Activated naive CD8-positive, alpha-beta T cell treated with anti-CD3 and anti-CD28 coated beads, Interleukin-2, amount 10 ng/mL, durations not matched to agents 7 days and 5 days (primary cell): ENCODE results near the gene ATAD5. TPM values are rescaled to one million over a fixed set of nuclear protein-coding genes. Genes with fewer than 3 reads are reported as not detected.

Experiments
- ATAC-seq: fragments of 150-1000 bp; cut with Tn5 transposase; one replicate; pipeline ENCODE4 v1.10.0; 2021; ENCODE audit warnings: low read depth, moderate library complexity
- POLR2A ChIA-PET: fragments of 350-600 bp; sonication (Branson Sonifier 250); formaldehyde crosslinking; loops from one replicate; lab custom pipeline; 2021; ENCODE audit warnings: antibody characterized with exemption; lab: Charles Lee
- DNase-seq: peaks from one replicate; pipeline ENCODE4 v3.0.0; 2021
- H3K27ac Mint-ChIP-seq: one replicate; pipeline ENCODE4 v1.8.0; 2022; ENCODE audit warnings: mild to moderate bottlenecking, mixed read lengths
- H3K27me3 Mint-ChIP-seq: one replicate; pipeline ENCODE4 v1.8.0; 2022; ENCODE audit warnings: mild to moderate bottlenecking, moderate library complexity, mixed read lengths
- H3K36me3 Mint-ChIP-seq: one replicate; pipeline ENCODE4 v1.8.0; 2021; ENCODE audit warnings: mild to moderate bottlenecking, mixed read lengths
- H3K4me1 Mint-ChIP-seq: one replicate; pipeline ENCODE4 v1.8.0; 2021; ENCODE audit warnings: mixed read lengths
- H3K4me3 Mint-ChIP-seq: one replicate; pipeline ENCODE4 v1.8.0; 2022; ENCODE audit warnings: mild to moderate bottlenecking, moderate library complexity, mixed read lengths
- H3K9me3 Mint-ChIP-seq: one replicate; pipeline ENCODE4 v1.8.0; 2021; ENCODE audit warnings: mixed read lengths
- total RNA-seq, 2 experiments: library from RNA; stranded (reverse); gene quantifications; one replicate each; pipeline ENCODE4 v1.2.3, GENCODE V29; 2021

ATAD5 gene
- total RNA-seq, 2 experiments from 2014 or later: 25.8 to 29.7 TPM

DNA sequence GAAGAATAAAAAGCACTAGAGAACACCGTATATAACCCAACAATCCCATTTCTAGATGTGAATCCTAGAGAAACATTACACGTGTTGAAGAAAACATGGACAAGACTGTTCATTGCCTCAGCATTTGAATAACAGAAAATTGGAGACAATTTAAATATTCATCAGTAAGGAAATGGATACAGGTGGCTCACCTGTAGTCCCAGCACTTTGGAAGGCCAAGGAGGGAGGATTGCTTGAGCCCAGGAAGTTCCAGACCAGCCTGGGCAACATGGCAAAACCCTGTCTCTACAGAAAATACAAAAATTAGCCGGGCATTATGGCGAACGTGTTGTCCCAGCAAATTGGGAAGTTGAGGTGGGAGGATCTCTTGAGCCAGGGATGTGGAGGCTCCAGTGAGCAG is 2.7 kb upstream of the ATAD5 start:
- no peak overlapping the region for H3K4me3 Mint-ChIP-seq
- POLR2A ChIA-PET: no interaction called here

DNA sequence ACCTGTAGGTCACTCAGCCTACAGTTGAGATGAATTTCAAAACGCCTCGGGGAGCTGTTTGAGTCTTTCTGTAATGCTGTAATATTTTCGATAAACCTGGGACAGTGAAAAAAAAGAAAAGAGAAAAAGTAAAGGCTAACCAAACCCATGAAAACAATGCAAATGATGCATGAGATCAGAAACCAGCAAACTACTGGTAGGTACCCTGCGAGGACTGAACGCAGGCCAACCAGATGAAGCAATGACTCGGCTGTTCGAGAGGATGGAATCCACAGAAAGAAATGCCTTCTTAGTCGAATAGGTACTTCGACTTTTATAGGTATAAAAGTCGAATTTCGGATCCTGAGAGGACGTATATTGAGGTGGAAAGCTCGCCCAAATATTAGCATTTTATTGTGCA is 509 bp upstream of the ATAD5 start:
- ATAC-seq (peak; percentile 46), DNase-seq (no peak)
- Mint-ChIP-seq H3K27me3 (no peaks in the 10 kb centered on the region), H3K4me1 (peaks cover 29% of the 10 kb centered on the region), H3K36me3 (peaks cover 18% of the 10 kb centered on the region), H3K27ac (peak overlapping the region; percentile 97), H3K9me3 (no peaks in the 10 kb centered on the region), H3K4me3 (peak overlapping the region; percentile 99)
- POLR2A ChIA-PET: interaction anchor here (0.6 to 1.6 kb wide), 5 partner anchors 9 to 727 kb away, joined by 3 to 19 read pairs (median 9); no protein-coding TSS in a partner anchor

More for the DNA sequence above, 2.7 kb upstream of the ATAD5 start:
- H3K36me3 Mint-ChIP-seq: peaks cover 3% of the 10 kb centered on the region
- ATAC-seq: no peak
- H3K27me3 Mint-ChIP-seq: no peaks in the 10 kb centered on the region
- DNase-seq: no peak
- peaks cover 22% of the 10 kb centered on the region for H3K4me1 Mint-ChIP-seq
- no peaks in the 10 kb centered on the region for H3K9me3 Mint-ChIP-seq
- no peak overlapping the region for H3K27ac Mint-ChIP-seq

DNA sequence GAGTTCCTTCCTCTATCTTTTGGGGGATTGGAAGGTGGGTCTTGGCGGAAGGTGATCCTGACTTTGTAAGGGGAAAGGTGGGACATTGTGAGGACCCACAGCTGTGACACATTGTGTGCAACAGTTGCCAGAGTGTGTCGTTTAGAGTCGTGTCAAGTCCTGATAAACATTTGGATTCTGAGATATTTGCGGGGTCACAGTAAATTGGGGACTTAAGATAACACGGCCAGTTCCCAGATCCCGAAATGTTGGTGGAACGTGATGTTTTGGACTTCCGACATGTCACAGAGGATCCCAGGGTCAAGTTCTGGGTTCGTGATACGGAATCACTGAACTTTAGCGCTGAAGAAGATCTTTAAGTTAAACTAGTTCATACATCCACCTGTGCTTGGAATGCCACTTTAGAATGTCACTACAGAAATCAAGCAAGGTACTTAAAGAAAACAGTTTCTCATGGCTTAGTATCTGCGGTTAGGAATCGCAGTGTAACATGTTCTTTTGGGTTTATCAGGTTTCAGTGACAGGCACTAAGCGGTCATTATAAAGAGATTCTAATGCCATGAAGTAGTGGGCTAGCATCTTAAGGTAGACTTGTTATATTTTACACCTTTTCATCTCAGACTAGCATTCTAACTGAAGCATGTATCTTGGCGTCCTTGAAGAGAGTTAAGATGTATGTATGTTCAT is 815 bp downstream of the ATAD5 start:
- no peaks in the 10 kb centered on the region for H3K9me3 Mint-ChIP-seq
- POLR2A ChIA-PET: interaction anchor here (0.6 to 1.6 kb wide), 5 partner anchors 10 to 454 kb away, joined by 3 to 19 read pairs (median 7); no protein-coding TSS in a partner anchor
- peaks cover 32% of the 10 kb centered on the region for H3K4me1 Mint-ChIP-seq
- peak overlapping the region; percentile 99 for H3K4me3 Mint-ChIP-seq
- peak overlapping the region; percentile 97 for H3K27ac Mint-ChIP-seq
- peaks cover 21% of the 10 kb centered on the region for H3K36me3 Mint-ChIP-seq
- DNase-seq (no peak), ATAC-seq (no peak)
- no peaks in the 10 kb centered on the region for H3K27me3 Mint-ChIP-seq

DNA sequence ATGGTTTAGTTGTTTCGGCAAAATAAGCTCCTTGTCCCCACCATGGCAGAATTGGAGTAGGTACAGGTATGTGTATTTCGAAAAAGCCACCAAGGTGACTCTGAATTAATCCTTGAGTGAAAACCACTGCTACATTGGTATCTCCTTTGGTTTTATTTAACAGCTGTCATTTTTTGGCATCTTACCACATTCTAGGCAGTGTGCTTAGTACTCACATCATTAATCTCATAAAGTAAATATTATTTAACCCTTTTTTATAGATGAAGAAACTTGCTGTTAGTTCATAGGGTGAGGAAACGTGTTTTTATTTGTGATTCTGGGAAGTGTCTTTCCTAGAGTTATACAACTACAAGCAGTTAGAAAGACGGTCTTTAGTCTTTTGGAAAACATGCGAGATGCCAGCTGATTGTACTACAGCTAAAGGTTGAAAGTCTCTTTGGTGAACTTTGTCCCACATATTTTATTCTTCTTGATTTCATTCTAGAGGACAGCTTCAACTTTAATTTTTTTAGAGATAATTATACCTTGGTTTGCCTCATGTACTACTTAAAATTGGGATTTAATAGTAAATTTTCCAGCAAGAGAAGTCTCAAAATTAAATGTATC is 6.5 kb downstream of the ATAD5 start:
- POLR2A ChIA-PET: no interaction called here
- ATAC-seq: no peak

DNA sequence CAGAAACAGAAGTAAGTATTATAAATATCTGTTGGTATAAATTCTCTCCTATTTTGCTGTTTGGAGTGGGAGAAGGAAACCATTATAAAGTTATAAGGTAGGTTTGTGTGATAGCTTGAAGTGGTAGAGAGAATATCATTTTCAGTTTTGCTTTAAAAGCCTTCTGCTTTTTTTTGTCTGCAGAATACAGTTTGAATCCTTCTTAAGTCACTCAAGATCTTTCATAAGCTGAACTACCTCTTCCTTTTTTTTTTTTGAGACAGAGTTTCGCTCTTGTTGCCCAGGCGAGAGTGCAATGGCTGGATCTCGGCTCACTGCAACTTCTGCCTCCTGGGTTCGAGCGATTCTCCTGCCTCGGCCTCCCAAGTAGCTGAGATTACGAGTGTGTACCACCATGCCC is 9.0 kb downstream of the ATAD5 start:
- ATAC-seq: no peak
- POLR2A ChIA-PET: no interaction called here
- Mint-ChIP-seq H3K36me3 (peaks cover 35% of the 10 kb centered on the region), H3K27me3 (no peaks in the 10 kb centered on the region), H3K4me1 (peaks cover 5% of the 10 kb centered on the region), H3K4me3 (no peak overlapping the region), H3K27ac (no peak overlapping the region), H3K9me3 (no peaks in the 10 kb centered on the region)
- no peak for DNase-seq

More for the DNA sequence above, 6.5 kb downstream of the ATAD5 start:
- H3K4me1 Mint-ChIP-seq: peaks cover 18% of the 10 kb centered on the region
- no peak overlapping the region for H3K27ac Mint-ChIP-seq
- H3K36me3 Mint-ChIP-seq: peaks cover 40% of the 10 kb centered on the region
- no peak overlapping the region for H3K4me3 Mint-ChIP-seq
- no peak for DNase-seq
- H3K27me3 Mint-ChIP-seq: no peaks in the 10 kb centered on the region
- no peaks in the 10 kb centered on the region for H3K9me3 Mint-ChIP-seq

DNA sequence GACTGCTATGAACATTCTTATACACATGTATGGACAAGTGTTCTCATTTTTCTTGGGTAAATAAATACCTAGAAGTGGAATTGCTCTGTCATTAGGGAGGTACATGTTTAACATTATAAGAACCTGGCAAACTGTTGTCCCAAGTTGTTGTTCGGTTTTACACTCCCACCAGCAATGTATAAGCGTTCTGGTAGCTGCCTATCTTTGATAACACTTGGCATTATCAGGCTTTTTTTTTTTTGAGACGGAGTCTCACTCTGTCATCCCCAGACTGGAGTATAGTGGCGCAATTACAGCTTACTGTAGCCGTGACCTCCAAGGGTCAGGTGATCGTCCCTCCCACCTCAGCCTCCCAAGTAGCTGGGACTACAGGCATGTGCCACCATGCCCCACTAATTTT is 16.3 kb downstream of the ATAD5 start:
- no peaks in the 10 kb centered on the region for H3K27me3 Mint-ChIP-seq

DNA sequence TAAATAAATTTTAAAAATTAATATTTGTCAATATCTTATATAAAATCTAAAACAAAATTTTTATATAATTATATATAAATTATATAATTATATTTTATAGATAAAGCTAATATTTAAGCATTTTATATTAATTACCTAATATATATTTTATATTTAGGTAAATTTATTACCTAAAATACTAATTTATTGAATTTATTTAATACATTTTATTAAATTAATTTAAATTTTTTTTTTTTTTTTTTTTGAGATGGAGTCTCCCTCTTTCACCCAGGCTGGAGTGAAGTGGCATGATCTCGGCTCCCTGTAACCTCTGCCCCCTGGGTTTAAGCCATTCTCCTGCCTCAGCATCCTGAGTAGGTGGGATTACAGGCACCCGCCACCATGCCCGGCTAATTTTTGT is 22.4 kb downstream of the ATAD5 start:
- Mint-ChIP-seq H3K36me3 (peaks cover 34% of the 10 kb centered on the region), H3K9me3 (no peaks in the 10 kb centered on the region), H3K4me1 (peaks cover 4% of the 10 kb centered on the region), H3K4me3 (no peak overlapping the region), H3K27ac (no peak overlapping the region), H3K27me3 (no peaks in the 10 kb centered on the region)
- POLR2A ChIA-PET: interaction anchor here (0.7 kb wide), 2 partner anchors 10 to 12 kb away, joined by 4 to 6 read pairs; no protein-coding TSS in a partner anchor
- ATAC-seq (no peak), DNase-seq (no peak)

More for the DNA sequence above, 16.3 kb downstream of the ATAD5 start:
- H3K9me3 Mint-ChIP-seq: no peaks in the 10 kb centered on the region
- H3K36me3 Mint-ChIP-seq: peaks cover 33% of the 10 kb centered on the region
- H3K4me3 Mint-ChIP-seq: no peak overlapping the region
- no peaks in the 10 kb centered on the region for H3K4me1 Mint-ChIP-seq
- no peak for ATAC-seq
- no peak for DNase-seq
- POLR2A ChIA-PET: no interaction called here
- H3K27ac Mint-ChIP-seq: no peak overlapping the region

DNA sequence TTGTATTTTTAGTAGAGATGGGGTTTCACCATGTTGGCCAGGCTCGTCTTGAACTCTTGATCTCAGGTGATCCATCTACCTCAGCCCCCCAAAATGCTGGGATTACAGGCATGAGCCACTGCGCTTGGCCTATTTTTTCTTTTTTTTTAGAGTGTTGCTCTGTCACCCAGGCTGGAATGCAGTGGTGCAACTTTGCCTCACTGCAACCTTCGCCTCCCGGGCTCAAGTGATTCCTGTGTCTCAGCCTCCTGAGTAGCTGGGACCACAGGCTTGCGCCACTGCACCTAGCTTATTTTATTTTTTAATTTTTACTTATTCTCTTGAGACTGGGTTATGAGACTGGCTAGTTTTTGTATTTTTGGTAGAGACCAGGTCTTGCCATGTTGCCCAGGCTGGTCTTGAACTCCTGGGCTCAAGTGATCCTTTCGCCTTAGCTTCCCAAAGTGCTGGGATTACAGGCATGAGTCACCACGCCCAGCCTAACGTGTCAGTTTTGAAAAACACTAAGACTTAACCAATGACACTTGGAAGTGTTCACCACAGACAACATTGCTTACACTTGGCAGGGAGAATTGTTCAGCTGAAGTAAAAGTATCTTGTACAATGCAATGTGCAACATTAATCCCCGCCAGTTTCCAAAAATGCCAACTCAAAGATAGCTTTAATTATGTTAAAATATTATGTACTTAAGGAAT is 26.9 kb downstream of the ATAD5 start:
- H3K36me3 Mint-ChIP-seq: peaks cover 25% of the 10 kb centered on the region
- H3K9me3 Mint-ChIP-seq: no peaks in the 10 kb centered on the region
- no peak for ATAC-seq
- no peak for DNase-seq
- H3K4me3 Mint-ChIP-seq: no peak overlapping the region
- POLR2A ChIA-PET: no interaction called here
- H3K4me1 Mint-ChIP-seq: peaks cover 4% of the 10 kb centered on the region
- no peaks in the 10 kb centered on the region for H3K27me3 Mint-ChIP-seq
- H3K27ac Mint-ChIP-seq: no peak overlapping the region

DNA sequence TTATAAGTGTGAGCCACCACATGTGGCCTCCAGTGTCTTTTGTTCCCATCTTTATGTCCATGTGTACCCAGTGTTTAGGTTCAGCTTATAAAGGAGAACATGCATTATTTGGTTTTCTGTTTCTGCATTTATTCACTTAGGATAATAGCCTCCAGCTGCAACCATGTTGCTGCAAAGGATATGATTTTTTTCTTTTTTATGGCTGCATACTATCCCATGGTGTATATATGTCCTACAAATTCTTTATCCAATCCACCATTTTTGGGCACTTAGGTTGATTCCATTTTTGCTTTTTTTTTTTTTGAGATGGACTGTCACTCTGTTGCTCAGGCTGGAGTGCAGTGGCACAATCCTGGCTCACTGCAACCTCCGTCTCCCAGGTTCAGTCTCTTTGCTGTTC is 32.9 kb downstream of the ATAD5 start:
- Mint-ChIP-seq H3K4me1 (peaks cover 1% of the 10 kb centered on the region), H3K9me3 (no peaks in the 10 kb centered on the region), H3K27me3 (no peaks in the 10 kb centered on the region), H3K27ac (peak overlapping the region; percentile 38), H3K36me3 (peaks cover 29% of the 10 kb centered on the region), H3K4me3 (no peak overlapping the region)
- DNase-seq: no peak
- no peak for ATAC-seq
- POLR2A ChIA-PET: no interaction called here

DNA sequence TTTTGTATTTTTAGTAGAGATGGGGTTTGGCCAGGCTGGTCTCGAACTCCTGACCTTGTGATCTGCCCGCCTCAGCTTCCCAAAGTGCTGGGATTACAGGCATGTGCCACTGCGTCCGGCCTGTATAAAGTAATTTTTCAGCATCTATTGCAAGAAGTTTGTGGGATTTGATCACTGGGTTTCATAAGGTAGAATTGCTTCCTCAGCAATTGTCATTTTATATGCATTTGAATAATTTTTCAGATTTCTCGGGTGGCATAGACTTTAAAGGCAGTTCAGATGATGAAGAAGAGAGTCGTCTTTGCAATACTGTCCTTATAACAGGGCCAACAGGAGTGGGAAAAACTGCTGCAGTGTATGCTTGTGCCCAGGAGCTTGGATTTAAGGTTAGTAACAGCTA is 37.2 kb downstream of the ATAD5 start:
- H3K36me3 Mint-ChIP-seq: peaks cover 25% of the 10 kb centered on the region
- ATAC-seq (no peak), DNase-seq (no peak)
- H3K4me3 Mint-ChIP-seq: no peak overlapping the region
- H3K27ac Mint-ChIP-seq: no peak overlapping the region
- no peaks in the 10 kb centered on the region for H3K9me3 Mint-ChIP-seq
- POLR2A ChIA-PET: no interaction called here
- H3K27me3 Mint-ChIP-seq: no peaks in the 10 kb centered on the region
- peaks cover 3% of the 10 kb centered on the region for H3K4me1 Mint-ChIP-seq

DNA sequence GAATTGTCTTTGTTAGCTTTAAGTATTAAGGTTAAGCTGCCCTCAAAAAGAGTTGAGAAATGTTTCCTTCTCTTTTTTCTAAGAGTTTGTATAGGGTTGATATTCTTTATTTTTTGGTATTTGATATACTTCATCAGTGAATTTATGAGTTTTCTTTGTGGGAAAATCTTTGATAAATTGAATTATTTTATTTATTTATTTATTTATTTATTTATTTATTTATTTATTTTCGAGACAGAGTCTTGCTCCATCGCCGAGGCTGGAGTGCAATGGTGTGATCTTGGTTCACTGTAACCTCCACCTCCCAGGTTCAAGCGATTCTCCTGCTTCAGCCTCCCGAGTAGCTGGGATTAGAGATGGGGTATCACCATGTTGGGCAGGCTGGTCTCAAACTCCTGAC is 54.4 kb downstream of the ATAD5 start:
- no peaks in the 10 kb centered on the region for H3K9me3 Mint-ChIP-seq
- peaks cover 2% of the 10 kb centered on the region for H3K4me1 Mint-ChIP-seq
- H3K4me3 Mint-ChIP-seq: no peak overlapping the region
- no peak for DNase-seq
- POLR2A ChIA-PET: no interaction called here
- H3K36me3 Mint-ChIP-seq: peaks cover 12% of the 10 kb centered on the region
- ATAC-seq: no peak
- no peak overlapping the region for H3K27ac Mint-ChIP-seq
- no peaks in the 10 kb centered on the region for H3K27me3 Mint-ChIP-seq

DNA sequence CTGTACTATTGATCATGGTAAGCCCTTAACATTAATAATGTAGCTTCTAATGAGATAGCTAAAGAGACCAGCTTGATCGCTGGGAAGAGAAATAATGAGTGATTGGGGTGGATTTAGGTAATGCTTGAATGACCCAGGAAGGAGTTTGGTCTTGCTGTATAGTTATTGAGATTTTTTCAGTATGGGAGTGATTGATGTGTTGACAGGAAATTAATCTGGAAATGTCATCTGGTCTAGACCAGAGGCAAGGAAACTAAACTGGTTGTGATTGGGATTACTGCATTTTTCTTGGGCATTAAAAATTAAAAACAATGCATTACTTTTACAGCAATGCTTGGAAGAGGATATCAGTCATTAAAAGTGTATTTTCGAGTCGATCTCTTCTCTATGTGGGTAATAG is 62.5 kb downstream of the ATAD5 start:
- H3K27ac Mint-ChIP-seq: no peak overlapping the region
- no peak overlapping the region for H3K4me3 Mint-ChIP-seq
- H3K27me3 Mint-ChIP-seq: no peaks in the 10 kb centered on the region
- DNase-seq (no peak), ATAC-seq (no peak)
- H3K36me3 Mint-ChIP-seq: peaks cover 19% of the 10 kb centered on the region
- POLR2A ChIA-PET: no interaction called here
- H3K9me3 Mint-ChIP-seq: no peaks in the 10 kb centered on the region
- peaks cover 2% of the 10 kb centered on the region for H3K4me1 Mint-ChIP-seq

DNA sequence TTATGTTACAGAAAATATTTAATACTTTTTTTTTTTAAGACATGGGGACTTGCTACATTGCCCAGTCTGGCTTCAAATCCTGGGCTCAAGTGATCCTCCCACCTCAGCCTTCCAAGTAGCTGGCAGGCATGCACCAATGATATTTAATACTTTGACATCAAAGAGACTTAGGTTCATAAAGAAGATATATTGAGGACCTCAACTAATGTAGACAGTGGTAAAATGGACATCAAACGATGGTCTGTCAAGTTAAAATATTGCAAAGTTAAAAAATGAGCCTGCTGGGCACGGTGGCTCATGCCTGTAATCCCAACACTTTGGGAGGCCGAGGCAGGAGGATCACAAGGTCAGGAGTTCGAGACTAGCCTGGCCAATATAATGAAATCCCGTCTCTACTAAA is 65.5 kb downstream of the ATAD5 start:
- Mint-ChIP-seq H3K4me1 (peaks cover 6% of the 10 kb centered on the region), H3K27ac (no peak overlapping the region), H3K27me3 (no peaks in the 10 kb centered on the region), H3K36me3 (peaks cover 17% of the 10 kb centered on the region), H3K4me3 (no peak overlapping the region), H3K9me3 (no peaks in the 10 kb centered on the region)
- POLR2A ChIA-PET: no interaction called here
- DNase-seq: no peak
- no peak for ATAC-seq
